Gastroesophageal sphincter (tissue), 3 donors: ENCODE data around the gene FGF5.

Source experiments
- CTCF ChIP-seq, 4 experiments: fragments of 200-600 bp in 2 of 4; fragments of 450-650 bp in 2 of 4; sonication (generic) in 1 of 4; IDR thresholded peaks; one replicate each; pipeline ENCODE4 v1.5.1; 2017 to 2019; ENCODE audit warnings: antibody characterized with exemption in 4 of 4, mild to moderate bottlenecking in 2 of 4, moderate library complexity in 2 of 4
- POLR2AphosphoS5 ChIP-seq: sonication (generic); formaldehyde crosslinking; IDR thresholded peaks from one replicate; pipeline ENCODE4 v1.6.1; 2017; ENCODE audit warnings: antibody characterized with exemption

- TF ChIP-seq CTCF (IDR thresholded peaks at IDR 0.05) (no peak), POLR2AphosphoS5 (no peak)
These were observed 7.5 kb upstream of the FGF5 start for GRCh38 chr4:80259012-80259411.
